SJSA1 (cell line): Measurements from ENCODE around the gene DSCAM. TPM values are rescaled to one million over a fixed set of nuclear protein-coding genes. Genes with fewer than 3 reads are reported as not detected.

Experiments used
- DNase-seq, 2 experiments: peaks; one replicate each; pipeline ENCODE4 v3.0.0-alpha.2; 2015 to 2020; ENCODE audit warnings: low spot score in 2 of 2, low read depth in 1 of 2
- H3K27ac ChIP-seq: fragments of 250-450 bp; sonication (Bioruptor Pico); 2 replicates; pipeline ENCODE4 v1.5.1; 2020; ENCODE audit warnings: mild to moderate bottlenecking, moderate library complexity
- H3K27me3 ChIP-seq: fragments of 250-450 bp; sonication (Bioruptor Pico); replicated peaks from 2 replicates; pipeline ENCODE4 v1.5.1; 2020; ENCODE audit warnings: mild to moderate bottlenecking, moderate library complexity
- H3K36me3 ChIP-seq: fragments of 250-450 bp; sonication (Bioruptor Pico); 2 replicates; pipeline ENCODE4 v1.5.1; 2020; ENCODE audit warnings: mild to moderate bottlenecking
- H3K4me1 ChIP-seq: fragments of 250-450 bp; sonication (Bioruptor Pico); replicated peaks from 2 replicates; pipeline ENCODE4 v1.6.1; 2021; ENCODE audit warnings: mild to moderate bottlenecking
- H3K4me3 ChIP-seq: fragments of 250-450 bp; sonication (Bioruptor Pico); 2 replicates; pipeline ENCODE4 v1.5.1; 2020; ENCODE audit warnings: mild to moderate bottlenecking
- H3K9me3 ChIP-seq: fragments of 250-450 bp; sonication (Bioruptor Pico); replicated peaks from 2 replicates; pipeline ENCODE4 v1.5.1; 2020; ENCODE audit warnings: mild to moderate bottlenecking
- total RNA-seq: library from RNA; depleted of rRNA; stranded (reverse); fragments of >200 nt; shearing (Covaris generic); gene quantifications from 2 replicates; pipeline ENCODE4 v1.2.3, GENCODE V29; 2014

The DSCAM gene
- total RNA-seq, 1 experiment from 2014 or later, result not detected

DNA sequence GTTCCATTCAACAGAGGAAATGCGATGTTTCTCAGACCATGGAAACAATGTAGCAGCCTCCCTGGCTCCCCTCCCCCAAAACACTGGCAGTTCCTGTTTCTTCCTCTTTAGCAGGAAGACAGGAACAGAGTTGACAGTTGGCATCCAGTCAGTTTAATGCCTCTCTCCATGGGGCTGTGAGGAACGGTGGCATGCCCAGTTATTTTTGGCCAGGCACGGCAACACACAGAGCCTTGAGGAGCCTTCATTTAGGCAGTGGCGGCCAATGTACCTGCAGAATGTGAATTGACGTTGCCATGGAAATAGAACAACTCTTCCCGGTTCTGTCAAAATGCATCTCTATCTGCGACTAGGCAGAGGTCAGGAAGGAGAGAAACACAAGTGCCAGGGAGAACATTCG, 330.6 kb downstream of the DSCAM start:
- Histone ChIP-seq H3K4me3 (no peak overlapping the region), H3K4me1 (no peaks in the 10 kb centered on the region), H3K27me3 (no peaks in the 10 kb centered on the region), H3K9me3 (peaks cover 5% of the 10 kb centered on the region; the same call in 1 of the 2 replicates), H3K27ac (no peak overlapping the region), H3K36me3 (no peaks in the 10 kb centered on the region)
- no peak for DNase-seq

DNA sequence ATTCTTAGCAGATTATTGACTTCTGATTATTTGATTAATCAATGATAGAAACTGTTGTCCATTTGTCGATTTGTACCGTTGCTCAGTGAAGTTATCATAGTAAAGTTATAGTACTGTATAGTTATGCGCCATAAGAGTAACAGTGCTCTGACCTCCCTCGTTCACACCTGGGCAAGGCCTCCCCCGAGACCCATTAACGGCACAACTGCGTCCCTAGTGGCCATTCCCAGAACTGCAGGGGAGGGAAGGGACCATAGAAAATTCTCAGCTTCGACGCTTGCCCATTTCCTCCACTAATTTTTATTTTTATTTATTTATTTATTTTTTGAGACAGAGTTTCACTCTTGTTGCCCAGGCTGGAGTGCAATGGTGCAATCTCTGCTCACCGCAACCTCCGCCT, 334.4 kb downstream of the DSCAM start:
- no peak overlapping the region for H3K4me3 ChIP-seq
- H3K9me3 ChIP-seq, result peaks cover 5% of the 10 kb centered on the region; the same call in 1 of the 2 replicates
- no peaks in the 10 kb centered on the region for H3K27me3 ChIP-seq
- DNase-seq, result no peak
- no peaks in the 10 kb centered on the region for H3K4me1 ChIP-seq
- no peak overlapping the region for H3K27ac ChIP-seq
- no peaks in the 10 kb centered on the region for H3K36me3 ChIP-seq

DNA sequence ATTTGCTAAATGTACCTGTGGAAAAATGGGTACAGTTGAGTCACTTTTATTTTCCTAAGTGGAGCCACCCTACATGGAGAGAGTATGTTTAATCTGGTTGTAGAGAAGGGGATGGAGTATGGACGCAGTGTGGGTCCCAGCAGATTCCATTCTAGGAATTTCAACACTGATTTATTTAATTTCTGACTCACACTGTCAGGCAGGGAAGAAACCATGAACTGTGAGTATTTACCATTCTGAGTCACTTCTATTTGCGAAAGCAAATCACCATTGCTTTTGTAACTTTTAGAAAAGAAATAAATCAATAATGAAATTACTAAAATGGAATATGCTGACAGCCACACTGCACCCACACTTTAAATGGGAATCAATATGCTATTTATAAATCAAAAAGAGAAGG, 339.0 kb downstream of the DSCAM start:
- H3K4me3 ChIP-seq, result no peak overlapping the region
- no peaks in the 10 kb centered on the region for H3K36me3 ChIP-seq
- no peak overlapping the region for H3K27ac ChIP-seq
- no peaks in the 10 kb centered on the region for H3K27me3 ChIP-seq
- peaks cover 8% of the 10 kb centered on the region; the same call in 1 of the 2 replicates for H3K9me3 ChIP-seq
- no peak for DNase-seq
- H3K4me1 ChIP-seq, result no peaks in the 10 kb centered on the region

DNA sequence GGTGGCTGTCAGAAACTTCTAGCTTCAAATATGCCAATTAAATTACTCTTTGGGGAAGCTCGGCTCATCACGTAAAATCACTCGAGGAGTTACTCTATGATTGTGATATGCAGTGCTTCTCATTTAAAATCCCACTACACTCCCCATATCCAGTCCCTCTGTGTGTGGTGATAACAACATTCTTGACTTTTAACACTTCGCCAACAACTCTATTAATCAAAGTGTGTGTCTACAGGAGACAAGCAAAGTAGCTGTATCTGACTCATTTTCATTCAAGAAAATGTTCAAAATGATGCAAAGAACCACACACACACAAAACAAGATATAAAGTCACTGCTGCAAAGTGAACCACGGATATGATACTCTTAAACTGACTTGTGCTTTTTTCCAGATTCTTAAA, 341.3 kb downstream of the DSCAM start:
- no peak for DNase-seq
- no peaks in the 10 kb centered on the region for H3K4me1 ChIP-seq
- no peaks in the 10 kb centered on the region for H3K27me3 ChIP-seq
- H3K27ac ChIP-seq, result no peak overlapping the region
- no peaks in the 10 kb centered on the region for H3K36me3 ChIP-seq
- no peak overlapping the region for H3K4me3 ChIP-seq
- 0 out of 2 replicates have a peak, but pooled peaks cover 3% of the 10 kb centered on the region for H3K9me3 ChIP-seq

DNA sequence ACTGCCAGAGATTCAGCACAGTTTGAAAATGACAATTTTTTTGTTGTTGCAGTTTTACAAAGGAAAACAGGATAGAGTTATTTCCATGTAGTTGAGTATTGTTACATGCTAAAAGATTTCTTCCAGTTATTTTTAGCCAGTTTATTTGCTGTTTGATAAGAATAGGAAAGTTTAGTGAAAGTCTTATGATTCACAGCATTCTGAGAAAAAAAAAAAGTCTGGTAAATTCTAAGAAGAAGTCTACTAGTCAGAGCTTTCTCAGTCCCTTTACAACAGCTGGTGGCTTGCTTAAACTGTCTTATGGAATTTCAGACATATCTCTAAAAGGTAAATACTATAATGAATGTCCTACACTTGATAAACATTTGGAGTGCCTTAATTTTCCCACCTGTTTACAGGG, 341.7 kb downstream of the DSCAM start:
- Histone ChIP-seq H3K27me3 (no peaks in the 10 kb centered on the region), H3K36me3 (no peaks in the 10 kb centered on the region), H3K4me3 (no peak overlapping the region), H3K27ac (no peak overlapping the region), H3K4me1 (no peaks in the 10 kb centered on the region), H3K9me3 (0 out of 2 replicates have a peak, but pooled peaks cover 3% of the 10 kb centered on the region)
- DNase-seq, result no peak

DNA sequence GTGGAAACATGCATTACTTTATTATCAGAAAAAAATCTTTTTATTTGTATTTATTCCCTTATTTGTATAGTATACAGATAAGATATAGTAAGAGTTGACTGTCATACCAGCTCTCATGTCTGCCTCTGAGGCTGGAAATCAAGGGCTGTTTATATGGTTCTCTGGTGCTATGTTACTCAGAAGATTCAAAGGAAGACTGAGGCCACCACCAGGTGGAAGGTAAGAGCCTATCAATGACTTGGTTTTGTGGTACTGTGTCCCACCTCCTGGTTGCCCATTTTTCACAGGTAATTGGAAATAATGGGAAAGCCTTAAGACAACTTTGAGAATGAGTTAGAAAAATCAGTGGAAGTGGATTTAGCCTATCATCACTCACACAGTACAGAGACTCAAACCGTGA, 342.1 kb downstream of the DSCAM start:
- Histone ChIP-seq H3K4me1 (no peaks in the 10 kb centered on the region), H3K27ac (no peak overlapping the region)
- DNase-seq, result no peak

DNA sequence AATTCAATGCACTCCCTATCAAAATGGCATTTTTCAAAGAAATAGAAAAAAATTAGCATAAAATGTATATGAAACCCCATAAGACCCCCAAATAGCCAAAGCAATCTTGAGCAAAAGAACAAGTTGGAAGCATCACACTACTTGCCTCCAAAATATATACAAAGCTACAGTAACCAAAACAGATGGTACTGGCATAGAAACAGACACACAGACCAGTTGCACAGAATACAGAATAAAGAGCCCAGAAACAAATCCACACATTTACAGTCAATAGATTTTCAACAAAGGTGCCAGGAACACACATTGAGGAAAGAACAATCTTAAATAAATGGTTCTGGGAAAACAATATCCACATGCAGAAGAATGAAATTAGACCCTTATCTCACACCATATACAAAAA, 350.8 kb downstream of the DSCAM start:
- H3K4me3 ChIP-seq, result no peak overlapping the region
- no peaks in the 10 kb centered on the region for H3K4me1 ChIP-seq
- no peaks in the 10 kb centered on the region for H3K27me3 ChIP-seq
- no peaks in the 10 kb centered on the region for H3K36me3 ChIP-seq
- DNase-seq, result no peak
- no peak overlapping the region for H3K27ac ChIP-seq
- no peaks in the 10 kb centered on the region for H3K9me3 ChIP-seq

More for the DNA sequence above, 342.1 kb downstream of the DSCAM start:
- no peaks in the 10 kb centered on the region for H3K27me3 ChIP-seq
- no peaks in the 10 kb centered on the region for H3K36me3 ChIP-seq
- H3K4me3 ChIP-seq, result no peak overlapping the region
- H3K9me3 ChIP-seq, result 0 out of 2 replicates have a peak, but pooled peaks cover 3% of the 10 kb centered on the region

DNA sequence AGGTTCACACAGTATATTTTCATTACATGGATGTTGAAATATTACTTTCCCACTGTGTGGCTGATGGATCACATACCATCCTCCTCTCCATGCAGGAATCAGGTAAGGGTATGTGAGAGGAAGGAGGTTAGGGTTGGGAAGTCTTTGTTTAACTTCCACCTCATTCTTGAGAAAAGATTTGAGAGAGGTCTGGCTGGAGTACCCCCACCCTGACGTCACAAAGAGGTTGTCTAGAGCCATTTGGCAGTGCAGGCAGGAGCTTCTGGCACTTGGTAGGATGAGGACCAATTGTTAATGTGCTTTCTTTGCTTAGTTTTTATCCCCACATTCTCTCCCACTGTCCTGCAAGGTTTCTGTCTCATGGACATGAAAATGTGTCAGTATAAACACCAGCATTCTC, 356.6 kb downstream of the DSCAM start:
- no peaks in the 10 kb centered on the region for H3K36me3 ChIP-seq
- no peak overlapping the region for H3K4me3 ChIP-seq
- no peaks in the 10 kb centered on the region for H3K9me3 ChIP-seq
- no peak overlapping the region for H3K27ac ChIP-seq
- DNase-seq, result no peak
- H3K4me1 ChIP-seq, result no peaks in the 10 kb centered on the region
- no peaks in the 10 kb centered on the region for H3K27me3 ChIP-seq

DNA sequence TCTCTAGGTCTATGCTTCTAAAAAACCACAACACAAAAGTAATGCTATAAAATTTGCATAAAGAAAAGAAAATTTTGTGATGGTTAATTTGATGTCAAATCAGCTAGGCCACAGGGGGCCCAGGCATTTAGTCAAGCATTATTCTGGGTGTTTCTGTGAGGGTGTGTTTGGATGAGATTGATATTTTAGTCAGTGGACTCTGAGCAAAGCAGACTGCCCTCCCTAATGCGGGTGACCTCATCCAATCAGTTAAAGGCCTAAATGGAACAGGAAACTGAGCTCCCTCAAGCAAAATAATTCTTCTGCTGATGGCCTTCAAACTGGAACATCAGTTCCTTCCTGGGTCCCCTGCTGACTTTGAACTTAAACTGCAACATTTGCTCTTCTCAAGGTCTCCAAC, 358.0 kb downstream of the DSCAM start:
- no peaks in the 10 kb centered on the region for H3K9me3 ChIP-seq
- H3K27ac ChIP-seq, result no peak overlapping the region
- no peak overlapping the region for H3K4me3 ChIP-seq
- H3K4me1 ChIP-seq, result no peaks in the 10 kb centered on the region
- no peaks in the 10 kb centered on the region for H3K36me3 ChIP-seq
- H3K27me3 ChIP-seq, result no peaks in the 10 kb centered on the region
- DNase-seq, result no peak

DNA sequence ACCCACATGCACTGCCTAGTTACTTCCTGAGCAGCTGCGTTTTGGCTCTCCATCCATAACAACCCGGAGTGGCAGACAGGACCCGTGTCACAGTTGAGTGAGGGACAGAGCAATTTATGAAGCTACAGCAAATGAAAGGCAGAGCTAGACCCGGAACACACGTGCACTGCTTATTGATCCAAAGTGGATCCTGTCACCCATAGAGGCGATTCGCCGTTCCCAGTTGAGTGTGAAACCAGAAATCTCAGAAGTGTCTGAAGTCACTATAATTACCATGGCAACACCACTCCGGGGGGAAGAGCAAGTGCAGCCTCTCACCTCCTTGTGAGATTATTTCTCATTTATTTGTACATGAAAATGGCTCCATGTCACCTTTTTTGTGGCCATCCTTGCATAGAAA, 365.2 kb downstream of the DSCAM start:
- no peak overlapping the region for H3K27ac ChIP-seq
- no peak overlapping the region for H3K4me3 ChIP-seq
- no peaks in the 10 kb centered on the region for H3K4me1 ChIP-seq
- H3K27me3 ChIP-seq, result no peaks in the 10 kb centered on the region
- H3K9me3 ChIP-seq, result no peaks in the 10 kb centered on the region; the same call in 1 of the 2 replicates
- DNase-seq, result no peak
- no peaks in the 10 kb centered on the region for H3K36me3 ChIP-seq

DNA sequence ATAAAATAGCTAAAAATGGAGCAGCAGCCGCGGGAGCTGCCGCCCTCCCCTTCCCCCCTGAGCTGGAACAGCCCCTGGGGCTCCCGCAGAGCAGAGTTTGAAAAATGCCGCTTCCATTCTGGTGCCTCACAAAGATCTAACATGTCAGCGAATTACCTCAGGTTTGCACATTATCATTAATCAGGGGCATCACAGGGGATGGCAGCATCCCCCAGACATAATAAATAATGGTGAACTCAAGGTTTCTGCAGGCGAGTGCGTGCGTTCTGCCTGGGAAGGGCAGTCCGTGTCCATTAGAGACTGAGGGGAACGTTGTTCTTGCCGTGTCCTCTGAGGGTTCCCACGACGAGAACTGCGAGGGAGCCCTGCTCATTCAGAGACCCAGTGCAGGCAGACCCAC, 372.4 kb downstream of the DSCAM start:
- Histone ChIP-seq H3K27me3 (no peaks in the 10 kb centered on the region), H3K4me3 (no peak overlapping the region), H3K36me3 (no peaks in the 10 kb centered on the region), H3K27ac (no peak overlapping the region), H3K4me1 (no peaks in the 10 kb centered on the region), H3K9me3 (no peaks in the 10 kb centered on the region; the same call in 1 of the 2 replicates)
- no peak for DNase-seq

DNA sequence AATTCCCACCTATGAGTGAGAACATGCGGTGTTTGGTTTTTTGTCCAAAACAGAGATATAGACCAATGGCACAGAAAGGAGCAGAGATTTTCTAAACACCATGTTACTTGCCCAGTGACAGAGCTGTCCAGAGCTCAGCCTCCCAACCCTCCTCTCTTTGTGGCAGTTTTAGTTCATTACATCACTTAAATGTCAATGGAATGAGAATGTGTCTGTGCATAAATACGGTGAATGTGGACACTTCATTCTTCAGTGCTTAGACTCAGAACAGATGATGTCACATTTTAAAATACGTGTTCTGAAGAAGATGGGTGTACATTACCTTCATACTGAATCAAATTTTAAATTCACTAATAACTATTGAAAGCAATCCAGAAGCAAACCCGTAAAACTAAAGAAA, 374.9 kb downstream of the DSCAM start:
- DNase-seq, result no peak
- no peaks in the 10 kb centered on the region for H3K9me3 ChIP-seq
- H3K27ac ChIP-seq, result no peak overlapping the region
- H3K4me1 ChIP-seq, result no peaks in the 10 kb centered on the region
- H3K4me3 ChIP-seq, result no peak overlapping the region
- no peaks in the 10 kb centered on the region for H3K27me3 ChIP-seq
- H3K36me3 ChIP-seq, result no peaks in the 10 kb centered on the region

DNA sequence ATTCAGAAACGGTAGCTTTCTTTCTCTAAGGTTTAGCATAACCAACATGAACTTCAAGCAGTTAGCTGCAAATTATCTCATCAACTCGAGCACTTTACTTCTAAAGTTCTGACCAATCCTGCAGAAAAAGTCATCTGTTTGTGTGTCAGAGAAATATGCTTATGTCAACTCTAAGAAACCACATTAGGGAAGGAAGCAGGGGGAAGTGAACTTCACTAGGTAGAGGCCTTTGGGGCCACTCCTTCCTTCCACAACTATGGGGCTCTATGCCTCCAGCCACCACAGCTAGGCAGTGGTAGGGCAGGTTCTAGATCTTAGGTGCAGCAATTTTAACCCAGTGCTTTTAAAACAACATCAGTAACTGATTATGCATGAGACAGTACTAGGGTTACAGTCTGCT, 375.9 kb downstream of the DSCAM start:
- no peak for DNase-seq
- no peak overlapping the region for H3K4me3 ChIP-seq
- H3K27ac ChIP-seq, result no peak overlapping the region
- no peaks in the 10 kb centered on the region for H3K4me1 ChIP-seq
- no peaks in the 10 kb centered on the region for H3K27me3 ChIP-seq
- H3K9me3 ChIP-seq, result no peaks in the 10 kb centered on the region
- H3K36me3 ChIP-seq, result no peaks in the 10 kb centered on the region

DNA sequence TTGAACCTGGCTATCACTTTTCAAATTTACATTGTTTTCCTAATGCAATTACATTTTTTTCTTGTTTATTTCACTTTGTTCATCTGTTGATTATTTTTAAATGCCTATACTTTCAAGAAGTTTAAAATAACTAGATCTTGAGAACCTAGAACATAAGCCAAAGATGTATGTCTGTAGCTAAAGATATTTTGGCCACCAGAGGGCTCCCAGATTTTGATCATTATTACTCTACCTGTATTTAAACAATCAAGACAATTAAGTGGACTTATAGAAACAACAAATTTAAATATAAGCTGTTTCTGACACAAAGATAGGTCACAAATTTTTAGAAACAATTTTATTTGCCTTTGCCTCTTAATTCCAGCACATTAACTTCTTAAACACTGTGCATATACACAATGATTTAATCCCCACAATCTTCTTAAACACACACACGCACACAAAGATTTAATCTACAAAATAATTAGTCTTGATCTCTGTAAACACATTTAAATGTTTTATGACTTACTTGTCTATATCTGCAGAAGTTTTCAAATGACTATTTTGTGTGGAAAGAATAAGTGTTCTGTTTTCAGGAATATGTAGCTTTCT, 380.0 kb downstream of the DSCAM start:
- no peaks in the 10 kb centered on the region for H3K4me1 ChIP-seq
- H3K9me3 ChIP-seq, result no peaks in the 10 kb centered on the region
- no peaks in the 10 kb centered on the region for H3K27me3 ChIP-seq
- H3K4me3 ChIP-seq, result no peak overlapping the region
- H3K36me3 ChIP-seq, result no peaks in the 10 kb centered on the region
- DNase-seq, result no peak
- no peak overlapping the region for H3K27ac ChIP-seq

DNA sequence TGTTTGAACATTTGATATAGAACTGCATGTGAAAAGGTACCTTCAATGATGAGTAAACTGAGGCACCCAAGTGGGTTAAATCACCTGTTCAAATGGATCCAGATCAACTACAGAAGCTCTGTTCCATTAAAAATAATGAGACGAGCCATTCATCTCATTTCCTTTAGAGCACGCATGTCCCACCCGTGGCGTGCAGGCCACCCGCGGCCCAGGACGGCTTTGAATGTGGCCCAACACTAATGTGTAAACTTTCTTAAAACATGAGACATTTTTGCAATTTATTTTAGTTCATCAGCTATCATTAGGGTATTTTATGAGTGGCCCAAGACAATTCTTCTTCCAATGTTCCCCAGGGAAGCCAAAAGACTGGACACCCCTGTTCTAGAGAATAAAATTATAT, 381.6 kb downstream of the DSCAM start:
- Histone ChIP-seq H3K9me3 (no peaks in the 10 kb centered on the region), H3K4me1 (no peaks in the 10 kb centered on the region), H3K4me3 (no peak overlapping the region), H3K27me3 (no peaks in the 10 kb centered on the region), H3K27ac (no peak overlapping the region), H3K36me3 (no peaks in the 10 kb centered on the region)
- no peak for DNase-seq
